Germinal center (tissue), 1 donor: ENCODE results near the gene IL12RB2.
"Not testable (repeated sequence)": the region's sequence is repeated elsewhere in the genome, so short reads cannot be mapped to it uniquely, and the experiment has no call there.

ENCODE experiments used
- DNase-seq: peaks from one replicate; pipeline ENCODE4 v3.0.0; 2012; ENCODE audit warnings: mixed read lengths, low spot score

The IL12RB2 gene

GRCh38 chr1:67431156-67431765 is 123.6 kb downstream of the IL12RB2 start:
- no peak for DNase-seq

GRCh38 chr1:67431869-67432578 is 124.4 kb downstream of the IL12RB2 start:
- no peak for DNase-seq

GRCh38 chr1:67432745-67433144 is 125.1 kb downstream of the IL12RB2 start:
- DNase-seq: no peak

- DNase-seq: no peak
Observed at GRCh38 chr1:67433837-67434236, 126.2 kb downstream of the IL12RB2 start.

- DNase-seq: no peak
Observed at GRCh38 chr1:67434491-67434890, 126.8 kb downstream of the IL12RB2 start.

- DNase-seq: no peak
Observed at GRCh38 chr1:67436511-67437055, 128.9 kb downstream of the IL12RB2 start.

GRCh38 chr1:67437961-67438360 is 130.3 kb downstream of the IL12RB2 start:
- no peak for DNase-seq

GRCh38 chr1:67439277-67440029 is 131.8 kb downstream of the IL12RB2 start:
- DNase-seq: no peak

GRCh38 chr1:67440339-67440738 is 132.7 kb downstream of the IL12RB2 start:
- no peak for DNase-seq

- DNase-seq: no peak
Observed at GRCh38 chr1:67441183-67441582, 133.5 kb downstream of the IL12RB2 start.

- no peak for DNase-seq
Observed at GRCh38 chr1:67441739-67442281, 134.1 kb downstream of the IL12RB2 start.

GRCh38 chr1:67446014-67446413 is 138.3 kb downstream of the IL12RB2 start:
- DNase-seq: not testable (repeated sequence)
